COLO668 (cell line): ENCODE data around the gene MRPL23.
"Not testable (repeated sequence)": the region's sequence is repeated elsewhere in the genome, so short reads cannot be mapped to it uniquely, and the experiment has no call there.

Experiments
- DNase-seq: peaks from one replicate; lab custom pipeline; 2025; ENCODE audit not compliant: unreplicated experiment; lab: John Stamatoyannopoulos, UW

Gene MRPL23

DNA sequence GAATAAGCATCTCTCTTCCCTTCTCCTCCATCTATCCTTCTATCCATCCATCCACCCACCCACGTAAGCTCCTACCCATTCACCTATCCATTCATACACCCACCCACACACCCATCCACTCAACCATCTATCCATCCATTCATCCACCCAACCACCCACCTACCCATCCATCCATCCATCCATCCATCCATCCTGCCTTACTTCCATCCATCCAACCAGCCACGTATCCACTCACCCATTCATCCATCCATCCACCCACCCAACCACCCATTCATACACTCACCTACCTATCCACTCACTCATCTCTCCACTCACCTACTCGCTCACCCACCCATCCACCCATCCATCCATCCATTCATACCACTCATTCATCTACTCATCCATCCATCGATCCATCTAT lies 14.5 kb upstream of the MRPL23 start:
- DNase-seq, result no peak

DNA sequence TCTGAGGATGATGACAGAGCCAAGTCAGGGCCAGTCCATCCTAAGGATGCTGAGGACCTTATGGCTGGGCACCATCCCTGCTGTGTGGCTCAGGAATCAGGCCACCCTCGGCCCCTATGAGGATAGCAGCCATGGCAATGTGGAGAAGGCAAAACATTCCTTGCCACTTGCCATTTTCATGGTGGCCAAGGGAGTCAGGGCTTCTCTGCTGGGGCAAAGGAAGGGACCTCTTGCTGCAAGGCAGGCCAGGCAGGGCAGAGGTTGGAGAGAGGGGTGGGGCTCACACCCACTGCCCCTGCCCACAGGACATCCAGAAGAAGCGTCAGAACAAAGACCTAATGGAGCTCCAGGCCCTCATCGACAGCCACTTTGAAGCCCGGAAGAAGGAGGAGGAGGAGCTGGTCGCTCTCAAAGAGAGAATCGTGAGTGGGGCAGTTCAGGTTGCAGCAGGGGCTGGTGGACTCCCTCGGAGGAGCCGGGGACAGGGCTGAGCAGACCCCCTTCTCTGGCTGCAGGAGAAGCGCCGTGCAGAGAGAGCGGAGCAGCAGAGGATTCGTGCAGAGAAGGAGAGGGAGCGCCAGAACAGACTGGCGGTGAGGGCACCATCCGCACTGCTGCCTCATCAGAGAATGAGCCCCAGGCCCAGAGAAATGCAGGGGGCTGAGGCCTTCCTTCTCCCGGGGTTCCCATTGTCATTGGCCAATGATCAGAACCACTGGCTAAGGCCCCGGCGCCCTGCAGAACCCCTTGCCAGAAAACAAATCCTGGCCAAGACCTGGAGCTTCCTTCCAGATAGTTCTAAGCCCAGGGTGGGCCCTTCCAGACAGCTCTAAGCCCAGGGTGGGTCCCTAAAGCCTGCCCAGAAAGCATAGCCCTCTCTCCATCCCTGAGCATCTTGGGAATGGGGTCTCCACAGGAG lies 13.5 kb upstream of the MRPL23 start:
- DNase-seq, result no peak

DNA sequence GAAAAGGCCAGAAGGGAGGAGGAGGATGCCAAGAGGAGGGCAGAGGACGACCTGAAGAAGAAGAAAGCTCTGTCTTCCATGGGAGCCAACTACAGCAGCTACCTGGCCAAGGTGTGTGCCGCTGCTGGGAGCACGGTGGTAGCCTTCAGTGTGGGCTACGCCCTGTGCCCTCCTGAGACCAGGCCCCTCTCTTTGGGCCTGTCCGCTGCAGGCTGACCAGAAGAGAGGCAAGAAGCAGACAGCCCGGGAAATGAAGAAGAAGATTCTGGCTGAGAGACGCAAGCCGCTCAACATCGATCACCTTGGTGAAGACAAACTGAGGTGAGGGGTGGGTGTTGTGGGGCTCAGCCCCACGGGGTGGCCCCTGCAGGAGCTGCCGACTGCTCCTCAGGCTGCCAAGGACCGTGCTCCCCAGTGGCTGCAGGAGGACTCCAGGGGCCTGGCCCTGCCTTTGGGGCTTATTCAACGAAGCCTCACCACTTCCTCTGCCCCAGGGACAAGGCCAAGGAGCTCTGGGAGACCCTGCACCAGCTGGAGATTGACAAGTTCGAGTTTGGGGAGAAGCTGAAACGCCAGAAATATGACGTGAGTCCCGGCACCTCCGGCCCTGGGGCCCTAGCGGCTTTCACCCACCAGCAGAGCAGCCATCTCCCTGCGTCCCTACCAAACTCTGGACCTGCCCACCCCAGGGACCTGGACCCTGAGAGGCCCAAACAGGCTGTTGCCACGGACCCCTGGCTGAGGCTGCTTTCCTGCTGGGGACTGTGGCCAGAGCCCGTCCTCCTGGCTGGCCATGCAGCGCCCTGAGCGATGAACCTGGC lies 12.6 kb upstream of the MRPL23 start:
- DNase-seq, result no peak

DNA sequence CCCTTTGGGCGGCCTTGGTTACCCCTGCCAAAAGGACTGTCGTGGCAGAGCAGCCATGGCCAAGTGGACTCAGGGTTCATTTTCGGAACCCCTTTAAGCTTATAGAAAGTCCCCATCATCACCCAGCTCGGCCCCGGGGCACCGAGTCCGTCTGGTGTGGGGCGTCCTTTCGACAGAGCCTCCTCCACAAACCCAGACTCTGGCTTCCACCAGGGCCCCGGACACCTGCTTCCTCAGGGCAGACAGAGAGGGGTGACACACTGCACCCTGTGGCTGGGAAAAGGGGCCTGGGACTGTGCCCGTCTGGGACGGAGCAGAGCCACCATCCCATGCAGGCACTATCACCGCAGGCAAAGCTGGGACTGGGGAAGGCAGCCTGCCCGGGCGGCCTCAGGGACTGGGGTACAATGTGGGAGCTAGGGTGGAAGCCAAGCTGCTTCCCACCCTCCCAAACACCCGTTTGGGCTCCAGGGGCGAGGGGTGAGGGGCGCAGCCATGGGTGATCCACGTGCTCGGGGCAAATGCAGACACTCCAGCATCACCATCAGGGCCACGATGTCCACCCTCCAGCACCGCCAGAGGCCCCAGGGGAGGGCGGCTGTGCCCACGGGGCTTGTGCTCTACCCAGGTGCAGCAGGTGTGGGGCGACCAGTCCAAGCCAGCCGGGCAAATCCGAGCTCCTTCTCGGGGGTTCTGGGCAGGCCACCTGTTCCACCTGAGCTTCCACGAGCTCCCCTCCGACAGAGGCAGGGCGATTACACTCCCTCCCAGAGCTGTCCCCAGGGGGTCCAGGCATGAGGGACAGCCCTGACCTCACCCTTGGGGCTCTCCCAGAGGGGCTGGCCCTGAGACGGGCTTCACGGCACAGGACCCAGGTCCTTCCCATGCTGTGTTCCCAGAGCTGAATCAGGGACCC lies 11.7 kb upstream of the MRPL23 start:
- DNase-seq, result no peak

DNA sequence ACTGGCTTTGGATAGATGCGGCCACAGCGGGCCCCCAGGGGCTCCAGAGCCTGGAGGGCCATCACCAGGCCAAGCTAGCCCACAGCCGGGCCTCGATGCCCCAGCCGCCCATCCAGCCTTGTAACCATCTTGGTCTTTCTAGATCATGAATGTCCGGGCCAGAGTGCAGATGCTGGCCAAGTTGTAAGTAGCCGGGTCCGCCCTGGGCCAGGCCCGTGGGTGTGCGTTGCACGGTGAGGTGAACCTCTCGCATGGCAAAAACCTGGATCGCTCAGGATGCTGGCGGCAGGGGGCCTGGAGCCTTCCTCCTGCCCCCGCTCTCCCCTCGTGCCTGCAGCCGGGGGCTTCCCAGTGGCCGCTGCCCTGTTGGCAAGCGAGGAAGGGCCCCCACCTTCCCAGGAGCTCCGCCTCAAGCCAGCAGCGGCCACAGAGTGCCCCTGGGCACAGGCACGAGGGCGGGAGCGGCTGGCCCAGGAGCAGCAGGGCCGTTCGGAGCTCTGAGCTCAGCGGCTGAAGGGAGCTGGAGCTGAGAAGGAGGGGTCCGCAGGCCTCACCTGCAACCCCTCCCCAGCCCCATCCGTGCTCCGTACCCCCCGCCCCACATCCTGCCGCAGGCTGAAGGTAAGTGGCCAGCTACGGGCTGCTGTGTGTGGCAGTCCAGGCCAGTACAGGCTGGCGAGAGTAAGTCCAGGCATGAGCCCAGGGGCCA lies 10.9 kb upstream of the MRPL23 start:
- no peak for DNase-seq

DNA sequence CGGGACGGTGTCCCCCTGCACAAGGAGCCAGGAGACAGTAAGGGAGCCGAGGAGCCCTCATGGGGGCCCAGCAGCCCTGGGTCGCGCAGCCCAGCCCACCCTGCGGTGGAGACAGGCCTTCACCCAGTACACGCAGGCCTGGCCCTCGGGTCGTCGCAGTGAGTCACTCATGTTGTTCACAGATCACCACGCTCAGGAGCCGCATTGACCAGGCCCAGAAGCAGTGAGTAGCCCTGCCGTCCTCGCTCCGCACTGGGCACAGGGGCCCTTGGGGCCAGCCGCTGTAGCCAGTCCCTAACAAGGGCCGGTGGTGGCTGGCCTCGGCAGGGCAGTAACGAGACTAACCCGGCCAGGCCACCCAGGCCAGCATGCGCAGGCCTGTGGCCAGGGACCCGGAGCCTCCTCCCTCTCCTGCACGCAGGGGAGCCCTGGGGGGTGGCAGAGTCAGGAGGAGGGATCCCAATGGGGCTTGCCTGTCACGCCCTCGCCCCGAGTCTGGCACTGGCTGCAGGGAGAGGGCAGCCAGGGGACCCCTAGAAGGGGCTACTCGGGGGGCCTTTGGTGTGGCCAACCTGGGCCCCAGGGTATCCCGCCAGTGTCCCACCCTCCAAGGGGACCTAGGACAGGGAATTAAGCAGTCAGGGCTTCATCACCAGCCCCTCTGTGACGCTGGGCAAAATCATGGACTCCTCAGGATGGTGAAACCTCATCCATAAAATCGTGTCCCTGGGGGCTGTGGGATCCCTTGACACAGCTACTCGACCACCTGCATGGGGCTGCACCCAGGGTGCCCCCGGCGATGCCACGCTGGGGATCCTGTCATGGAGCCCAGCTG lies 10.1 kb upstream of the MRPL23 start:
- DNase-seq, result no peak

DNA sequence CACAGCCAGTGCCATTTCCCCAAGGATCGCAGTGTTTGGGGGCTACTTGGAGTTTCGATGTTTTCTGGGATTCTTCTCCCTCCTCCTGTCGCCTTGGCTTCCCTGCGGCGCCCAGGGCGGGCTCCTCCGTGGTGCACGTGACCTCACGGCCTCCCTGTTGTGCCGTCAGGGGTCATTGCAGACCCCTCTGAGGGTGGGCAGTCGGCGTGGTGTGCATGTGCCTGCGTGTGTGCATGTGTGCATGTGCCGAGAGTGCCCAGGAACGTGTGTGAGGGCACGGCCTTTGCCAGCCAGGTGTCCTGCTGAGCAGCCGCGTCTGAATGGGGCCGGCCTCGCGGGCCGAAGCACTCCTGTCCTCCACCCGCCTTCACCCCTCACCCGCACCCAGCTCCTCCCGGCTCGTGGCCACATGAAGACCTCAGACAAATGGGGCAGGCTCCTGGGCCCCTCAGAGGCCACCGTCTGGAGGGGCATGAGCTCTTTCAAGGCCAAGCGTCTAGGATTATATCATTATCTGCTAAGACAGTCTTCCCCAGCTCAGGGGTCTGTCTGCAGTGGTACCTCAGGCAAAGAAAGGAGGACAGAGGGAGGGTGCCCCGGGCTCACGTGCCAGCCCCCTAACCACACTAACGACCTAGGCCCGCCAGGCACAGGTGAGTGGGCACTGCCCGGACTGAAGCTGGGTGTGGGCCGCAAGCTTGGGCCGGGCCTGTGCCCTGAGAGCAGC lies 9.4 kb upstream of the MRPL23 start:
- DNase-seq, result no peak

DNA sequence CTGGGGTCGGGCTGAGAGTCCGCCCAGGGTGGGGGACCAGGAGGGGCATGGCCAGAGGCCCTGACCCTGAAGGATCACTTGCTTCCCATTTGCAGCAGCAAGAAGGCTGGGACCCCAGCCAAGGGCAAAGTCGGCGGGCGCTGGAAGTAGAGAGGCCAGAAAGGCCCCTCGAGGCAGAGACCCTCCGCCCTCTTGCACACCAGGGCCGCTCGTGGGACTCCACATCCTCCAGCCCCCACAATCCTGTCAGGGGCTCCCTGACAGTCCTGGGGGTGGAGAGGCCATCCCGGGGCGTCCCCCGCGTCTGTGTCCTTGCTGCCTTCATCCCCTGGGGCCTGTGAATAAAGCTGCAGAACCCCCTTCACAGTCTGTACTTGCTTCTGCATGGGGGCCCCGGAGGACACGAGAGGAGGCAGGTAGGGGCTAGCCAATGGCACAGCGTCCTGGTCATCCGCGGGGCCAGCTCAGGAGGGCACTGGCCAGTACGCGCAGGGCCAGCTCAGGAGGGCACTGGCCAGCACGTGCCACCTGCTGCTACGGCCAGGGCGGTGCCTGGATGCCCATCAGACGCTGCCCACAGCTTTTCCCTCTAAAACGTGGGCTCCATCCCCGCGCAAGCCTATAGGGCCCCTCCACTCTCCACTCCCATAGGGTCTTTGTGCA lies 8.7 kb upstream of the MRPL23 start:
- no peak for DNase-seq

DNA sequence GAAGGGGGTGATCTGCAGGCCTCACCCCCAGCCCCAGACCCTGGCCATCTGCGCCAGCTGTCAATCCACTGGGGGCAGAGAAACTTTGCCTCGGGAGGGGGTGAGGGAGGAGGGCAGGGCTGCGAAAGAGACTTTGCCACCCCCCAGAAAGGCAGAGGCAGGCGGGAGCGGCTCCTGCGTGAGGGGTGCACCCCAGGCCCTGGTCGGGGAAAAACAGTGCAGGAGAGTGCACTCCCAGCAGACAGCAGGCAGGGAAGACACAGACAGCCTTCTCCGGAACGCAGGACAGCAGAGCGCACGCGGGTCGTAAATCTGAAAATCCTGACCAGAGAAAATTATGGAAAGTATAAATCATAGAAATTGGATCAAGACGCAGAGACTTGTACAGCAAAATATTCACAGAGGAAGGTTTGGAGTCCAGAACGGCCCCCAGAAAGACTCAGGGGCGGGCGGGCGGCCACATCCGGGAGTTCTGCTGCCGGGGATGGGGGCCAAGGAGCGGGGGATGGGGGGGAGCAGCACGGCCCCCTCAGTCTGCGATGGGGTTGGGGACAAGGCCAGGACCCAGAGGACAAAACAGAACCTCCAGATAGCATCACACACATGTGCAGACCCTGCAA lies 8.0 kb upstream of the MRPL23 start:
- DNase-seq, result no peak

DNA sequence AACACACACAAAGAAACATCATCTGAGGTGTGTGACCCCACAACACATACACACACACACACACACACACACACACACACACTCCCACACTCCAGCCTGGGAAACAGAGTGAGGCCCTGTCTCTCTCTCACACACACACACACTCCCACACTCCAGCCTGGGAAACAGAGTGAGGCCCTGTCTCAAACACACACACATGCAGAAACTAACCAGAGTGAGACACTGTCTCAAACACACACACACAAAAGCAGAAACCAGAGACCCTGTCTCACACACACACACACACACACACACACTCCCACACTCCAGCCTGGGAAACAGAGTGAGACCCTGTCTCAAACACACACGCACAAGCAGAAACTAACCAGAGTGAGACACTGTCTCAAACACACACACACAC lies 7.3 kb upstream of the MRPL23 start:
- DNase-seq, result not testable (repeated sequence)

DNA sequence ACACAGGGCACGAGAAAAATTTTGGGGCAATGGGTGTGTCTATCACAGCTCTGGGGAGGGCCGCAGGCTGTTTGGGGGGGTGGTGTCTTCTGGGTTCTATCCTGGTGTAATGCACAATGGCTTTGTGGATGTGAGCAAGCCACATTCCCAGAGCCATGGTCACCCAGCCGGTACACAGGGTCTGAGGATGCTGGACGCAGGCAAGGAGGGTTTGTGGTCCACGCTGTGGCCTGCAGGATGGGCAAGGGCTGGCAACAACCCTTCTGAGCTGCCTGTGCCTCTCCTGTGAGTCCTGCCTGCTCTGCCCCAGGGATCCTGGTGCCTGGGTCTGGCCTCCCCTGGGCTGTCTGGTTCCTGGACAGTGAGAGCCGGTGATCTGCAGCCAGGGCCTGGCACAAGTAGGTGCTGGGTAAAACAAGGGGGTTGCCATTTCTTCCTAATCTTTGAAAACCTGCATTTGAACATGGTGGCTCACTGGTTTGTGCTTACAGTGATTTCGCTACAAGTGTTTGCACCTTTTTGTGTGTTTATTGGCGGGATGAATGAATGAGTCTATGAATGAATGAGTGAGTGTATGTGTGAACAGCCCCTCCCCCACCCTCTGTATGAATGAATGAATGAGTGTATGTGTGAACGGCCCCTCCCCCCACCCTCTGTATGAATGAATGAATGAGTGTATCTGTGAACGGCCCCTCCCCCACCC lies 4.4 kb upstream of the MRPL23 start:
- no peak for DNase-seq

DNA sequence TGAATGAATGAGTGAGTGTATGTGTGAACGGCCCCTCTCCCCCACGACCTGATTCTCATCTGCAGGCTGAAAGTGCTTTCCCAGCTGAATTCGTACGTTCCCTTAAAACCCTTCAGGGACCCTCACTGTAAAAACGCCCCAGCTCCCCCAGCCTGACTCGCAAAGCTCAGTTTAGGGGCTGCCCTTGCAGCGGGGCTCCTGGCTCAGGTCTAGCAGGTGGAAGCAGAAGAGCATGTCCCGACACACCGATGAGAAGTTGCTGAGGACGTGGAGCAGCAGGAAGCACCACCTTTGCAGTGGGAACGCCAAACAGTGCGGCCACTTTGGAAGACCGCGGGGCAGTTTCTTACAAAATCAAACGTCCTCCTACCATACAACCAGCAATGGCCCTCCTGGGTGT lies 3.6 kb upstream of the MRPL23 start:
- no peak for DNase-seq

DNA sequence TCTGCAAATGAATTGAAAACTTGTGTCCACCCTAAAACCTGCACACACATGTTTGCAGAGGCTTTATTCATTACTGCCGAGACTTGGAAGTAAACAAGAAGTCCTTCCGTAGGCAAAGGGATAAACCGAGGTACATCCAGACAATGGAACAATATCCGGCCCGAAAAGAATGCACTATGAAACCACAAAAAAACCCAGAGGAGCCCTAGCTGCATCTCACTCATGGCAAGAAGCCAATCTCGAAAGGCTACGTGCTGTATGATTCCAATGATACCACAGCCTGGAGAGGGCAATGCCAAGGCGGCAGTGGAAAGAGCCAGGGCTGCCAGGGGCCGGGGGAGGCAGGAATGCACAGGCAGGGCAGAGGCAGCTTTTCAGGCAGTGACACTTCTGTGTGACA lies 3.2 kb upstream of the MRPL23 start:
- DNase-seq, result no peak

DNA sequence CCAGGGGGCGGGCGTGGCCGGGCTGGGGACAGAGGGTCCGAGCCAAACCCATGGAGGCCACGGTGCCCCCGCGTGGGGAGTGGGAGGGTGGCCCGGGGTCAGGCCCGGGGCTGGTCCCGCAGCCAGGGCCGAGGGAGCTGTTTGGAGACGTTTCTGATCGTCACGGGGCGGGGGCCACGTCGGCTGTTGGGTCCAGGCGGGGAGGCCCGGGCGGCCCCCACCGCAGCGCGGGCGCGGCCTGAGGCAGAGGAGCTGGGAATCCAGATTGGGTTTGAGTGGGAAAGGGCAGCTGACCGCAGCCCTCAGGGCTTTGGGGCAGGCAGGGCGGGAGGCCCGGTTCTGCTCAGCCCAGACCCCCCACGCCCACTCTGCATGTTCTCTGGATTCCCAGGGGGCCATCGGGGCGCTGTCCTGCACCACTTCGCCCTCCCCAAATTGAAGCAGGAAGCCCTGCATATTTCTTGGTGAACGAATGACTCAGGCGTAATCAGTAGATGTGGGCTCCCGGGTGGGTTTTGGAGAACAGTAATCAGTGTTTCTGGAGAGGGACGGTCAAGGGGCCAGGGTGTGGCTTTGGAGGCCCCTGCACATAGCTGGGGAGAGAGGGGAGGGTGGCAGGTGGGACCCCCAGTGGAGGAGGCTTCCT lies 583 bp downstream of the MRPL23 start:
- DNase-seq, result no peak

DNA sequence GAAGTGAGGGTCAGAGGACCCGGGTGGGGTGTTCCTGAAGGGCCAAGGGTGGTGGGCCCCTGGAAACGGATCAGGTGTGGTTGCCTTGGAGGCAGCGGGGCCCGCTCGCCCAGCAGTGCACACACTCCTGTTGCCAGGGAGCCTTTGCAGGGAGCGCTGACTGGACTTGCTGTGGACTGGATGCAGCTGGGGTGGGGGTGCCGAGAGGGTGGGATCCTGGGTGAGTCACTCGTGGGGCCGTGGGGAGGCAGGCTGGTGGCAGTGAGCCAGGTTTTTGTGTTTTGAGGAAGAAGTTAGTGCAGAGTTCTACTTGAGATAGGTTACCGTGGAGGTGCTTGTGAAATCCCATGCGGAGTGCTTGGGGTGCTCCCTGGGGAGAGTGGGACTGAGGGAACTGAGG lies 1.3 kb downstream of the MRPL23 start:
- DNase-seq, result no peak

DNA sequence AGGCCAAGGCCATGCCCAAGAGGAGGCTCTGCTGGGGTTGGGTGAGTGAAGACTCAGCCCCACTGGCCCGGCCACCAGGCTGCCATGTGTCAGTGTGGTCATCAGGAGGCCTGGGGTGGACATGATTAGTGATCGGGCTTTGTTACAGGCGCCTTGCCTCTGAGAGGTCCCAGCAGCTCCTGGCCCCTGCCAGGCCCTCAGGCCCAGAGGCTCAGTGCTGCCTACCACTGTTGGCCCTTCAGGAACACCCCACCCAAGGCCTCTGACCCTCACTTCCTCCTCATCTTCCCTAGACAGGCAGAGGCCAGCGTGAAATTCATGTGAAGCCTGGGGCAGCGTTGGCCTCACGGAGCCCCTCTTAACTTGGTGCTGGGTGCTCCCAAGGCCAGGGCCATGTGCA lies 2.2 kb downstream of the MRPL23 start:
- DNase-seq, result no peak

DNA sequence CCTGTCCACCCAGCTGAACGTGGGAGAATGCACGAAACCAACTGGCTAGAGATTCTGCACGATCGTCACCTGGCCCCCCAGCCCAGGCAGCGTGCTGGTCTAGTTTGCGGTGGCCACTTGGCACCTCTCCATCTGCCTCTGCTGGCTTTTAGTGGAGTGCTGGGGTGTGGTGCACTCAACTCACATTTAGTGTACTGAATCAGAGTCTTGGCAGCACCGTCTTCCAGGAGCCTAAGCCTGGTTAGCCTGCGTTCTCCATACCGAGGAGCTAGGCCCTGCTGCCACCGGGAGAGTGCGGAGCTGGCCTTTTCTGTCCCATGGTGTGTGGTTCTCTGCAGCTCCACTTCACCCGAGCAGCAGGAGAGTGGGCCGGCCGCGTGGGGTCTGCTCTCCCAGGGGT lies 2.8 kb downstream of the MRPL23 start:
- no peak for DNase-seq
